Mucosa of gallbladder (tissue), 1 donor: ENCODE results near the gene TMEM218. TPM values are rescaled to one million over a fixed set of nuclear protein-coding genes. Genes with fewer than 3 reads are reported as not detected.
"Not testable (repeated sequence)": the region's sequence is repeated elsewhere in the genome, so short reads cannot be mapped to it uniquely, and the experiment has no call there.

Experiments
- DNase-seq: peaks from one replicate; pipeline ENCODE4 v3.0.0-alpha.2; 2020; ENCODE audit warnings: low spot score
- total RNA-seq: library from RNA; stranded (reverse); gene quantifications from one replicate; pipeline ENCODE4 v1.2.1, GENCODE V29; 2021
- donor health status: DM: no; HTN: no; CAD: no.

TMEM218 gene
- total RNA-seq, 1 donor from 2014 or later = 18.7 TPM

DNA sequence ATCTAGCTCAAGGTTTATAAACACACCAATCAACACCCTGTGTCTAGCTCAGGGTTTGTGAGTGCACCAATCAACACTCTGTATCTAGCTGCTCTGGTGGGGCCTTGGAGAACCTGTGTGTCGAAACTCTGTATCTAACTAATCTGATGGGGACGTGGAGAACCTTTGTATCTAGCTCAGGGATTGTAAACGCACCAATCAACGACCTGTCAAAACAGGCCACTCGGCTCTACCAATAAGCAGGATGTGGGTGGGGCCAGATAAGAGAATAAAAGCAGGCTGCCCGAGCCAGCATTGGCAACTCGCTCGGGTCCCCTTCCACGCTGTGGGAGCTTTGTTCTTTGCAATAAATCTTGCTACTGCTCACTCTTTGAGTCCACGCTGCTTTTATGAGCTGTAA, 21.3 kb downstream of the TMEM218 start:
- DNase-seq = not testable (repeated sequence)

GRCh38 chr11:125089481-125089880, 21.9 kb downstream of the TMEM218 start:
- not testable (repeated sequence) for DNase-seq

DNA sequence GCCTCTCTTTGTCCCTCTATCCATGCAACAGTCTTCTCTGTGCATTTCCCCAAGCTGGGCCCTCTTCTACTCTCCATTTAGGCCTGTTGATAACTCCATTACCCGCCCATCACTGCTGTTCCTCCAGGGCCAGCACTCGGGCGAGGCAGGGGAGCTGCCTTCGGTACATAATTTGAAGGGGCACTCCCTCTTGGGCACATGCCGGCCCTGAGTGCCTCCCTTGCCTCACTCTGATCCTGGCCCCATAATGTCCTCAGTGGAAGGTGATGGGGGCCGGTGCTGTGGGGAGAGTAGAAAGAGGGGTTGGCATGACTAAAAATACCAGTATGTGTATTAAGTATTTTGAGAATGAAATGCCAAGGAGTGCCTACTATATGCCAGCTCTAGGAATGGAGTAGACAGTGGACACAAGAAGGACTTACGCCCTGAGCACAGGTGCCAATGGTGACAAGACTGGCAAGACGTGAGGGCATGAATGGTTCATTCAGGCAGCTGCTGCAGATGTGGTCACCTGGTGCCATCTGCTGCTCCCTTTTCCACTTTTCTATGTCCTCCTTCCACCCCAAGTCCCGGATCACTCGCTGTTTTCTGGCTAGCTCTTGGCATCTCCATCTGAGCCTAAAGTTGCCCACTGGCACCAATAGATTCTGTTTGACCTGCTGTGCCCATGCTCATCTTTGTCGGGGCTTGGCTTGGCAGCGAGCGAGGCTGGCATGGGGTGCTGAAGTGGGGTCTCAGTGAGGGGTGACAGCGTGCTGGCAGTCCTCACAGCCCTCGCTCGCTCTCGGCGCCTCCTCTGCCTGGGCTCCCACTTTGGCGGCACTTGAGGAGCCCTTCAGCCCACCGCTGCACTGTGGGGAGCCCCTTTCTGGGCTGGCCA, 22.6 kb downstream of the TMEM218 start:
- no peak for DNase-seq

DNA sequence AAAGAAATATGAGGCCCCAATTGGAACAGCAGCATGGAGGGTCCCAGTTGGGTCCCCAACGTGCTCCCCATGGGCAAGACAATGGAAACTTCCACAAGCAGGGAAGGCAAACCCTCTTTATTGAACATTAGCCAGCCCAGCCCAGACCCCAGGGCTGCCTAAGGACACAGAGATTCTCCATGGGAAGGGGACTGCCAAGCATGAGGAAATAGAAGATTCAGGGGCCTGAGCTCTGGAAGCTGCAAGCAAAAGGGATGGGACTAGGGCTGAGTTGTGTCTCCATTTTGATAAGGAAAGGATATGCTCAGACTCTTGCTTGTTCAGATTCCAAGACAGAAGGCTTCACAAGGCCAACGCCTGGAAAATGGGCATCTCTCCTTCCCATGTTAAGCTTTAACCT, 23.3 kb downstream of the TMEM218 start:
- no peak for DNase-seq

DNA sequence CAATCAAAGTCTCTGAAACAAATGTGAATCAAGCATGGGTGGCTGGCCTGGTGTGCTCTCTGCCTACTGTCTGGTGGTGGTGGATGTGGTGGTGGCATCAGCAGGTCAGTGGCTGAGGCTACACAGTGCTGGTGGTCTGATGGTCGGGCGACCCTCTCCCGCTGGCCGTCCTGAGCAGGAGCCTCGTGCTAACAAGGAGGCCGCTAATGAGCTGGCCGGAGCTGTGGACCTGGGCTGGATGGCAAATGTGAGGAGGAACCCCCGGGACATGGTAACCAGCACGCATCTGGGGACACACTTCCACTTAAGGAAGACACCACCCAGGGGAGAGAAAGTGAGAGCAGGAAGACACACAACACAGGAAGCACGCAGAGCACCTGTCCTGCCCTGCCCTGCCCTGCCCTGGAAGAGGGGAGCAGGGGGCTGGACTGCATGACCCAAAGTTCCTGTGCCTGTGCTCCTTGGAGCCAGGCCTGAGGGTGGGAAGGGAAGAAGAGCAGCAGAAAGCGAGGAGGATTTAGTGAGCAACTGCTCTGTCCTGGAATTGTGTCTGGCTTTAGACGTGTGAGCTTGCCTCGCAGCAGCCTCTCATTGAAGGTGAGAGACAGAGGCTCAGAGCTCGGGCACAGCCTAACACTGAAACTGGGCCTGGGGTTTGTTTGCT, 24.7 kb downstream of the TMEM218 start:
- DNase-seq = no peak

- no peak for DNase-seq
Measured at GRCh38 chr11:125085301-125086081, 25.9 kb downstream of the TMEM218 start.

DNA sequence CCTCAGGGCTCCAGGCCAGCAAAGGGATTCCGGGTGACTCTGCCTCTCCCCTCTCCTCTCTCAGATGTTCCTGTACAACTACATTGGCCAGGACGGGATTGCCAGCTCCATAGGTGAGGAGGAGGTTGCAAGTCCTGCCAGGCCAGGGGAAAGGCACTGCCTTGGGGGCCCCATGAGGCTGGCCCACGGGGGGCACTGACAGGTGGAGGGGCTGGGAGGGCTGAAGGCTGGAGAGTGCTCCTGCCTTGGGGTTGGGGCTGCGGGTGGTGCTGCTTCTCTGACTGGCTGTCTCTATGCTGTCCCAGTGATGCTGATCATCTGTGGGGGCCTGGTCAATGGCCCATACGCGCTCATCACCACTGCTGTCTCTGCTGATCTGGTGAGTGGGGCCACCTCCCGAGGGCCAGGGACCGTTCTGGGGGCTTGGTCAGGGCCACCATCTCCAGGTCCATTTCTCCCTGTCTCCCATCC, 26.6 kb downstream of the TMEM218 start:
- DNase-seq = no peak

DNA sequence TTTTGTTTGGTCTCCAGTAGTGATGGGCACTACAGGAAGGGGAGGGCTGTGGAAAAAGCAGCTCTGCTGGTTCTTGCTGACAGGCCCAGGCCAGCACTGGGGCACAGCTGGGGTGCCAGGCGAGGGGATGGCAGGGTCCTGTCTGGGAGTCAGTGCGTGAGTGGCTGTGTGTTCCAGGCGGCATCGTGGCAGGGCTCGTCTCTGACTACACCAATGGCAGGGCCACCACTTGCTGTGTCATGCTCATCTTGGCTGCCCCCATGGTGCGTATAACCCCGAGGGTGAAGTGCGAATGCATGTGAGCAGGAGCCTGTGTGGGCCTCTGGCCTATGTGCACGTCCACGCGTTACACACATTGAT, 27.4 kb downstream of the TMEM218 start:
- no peak for DNase-seq

DNA sequence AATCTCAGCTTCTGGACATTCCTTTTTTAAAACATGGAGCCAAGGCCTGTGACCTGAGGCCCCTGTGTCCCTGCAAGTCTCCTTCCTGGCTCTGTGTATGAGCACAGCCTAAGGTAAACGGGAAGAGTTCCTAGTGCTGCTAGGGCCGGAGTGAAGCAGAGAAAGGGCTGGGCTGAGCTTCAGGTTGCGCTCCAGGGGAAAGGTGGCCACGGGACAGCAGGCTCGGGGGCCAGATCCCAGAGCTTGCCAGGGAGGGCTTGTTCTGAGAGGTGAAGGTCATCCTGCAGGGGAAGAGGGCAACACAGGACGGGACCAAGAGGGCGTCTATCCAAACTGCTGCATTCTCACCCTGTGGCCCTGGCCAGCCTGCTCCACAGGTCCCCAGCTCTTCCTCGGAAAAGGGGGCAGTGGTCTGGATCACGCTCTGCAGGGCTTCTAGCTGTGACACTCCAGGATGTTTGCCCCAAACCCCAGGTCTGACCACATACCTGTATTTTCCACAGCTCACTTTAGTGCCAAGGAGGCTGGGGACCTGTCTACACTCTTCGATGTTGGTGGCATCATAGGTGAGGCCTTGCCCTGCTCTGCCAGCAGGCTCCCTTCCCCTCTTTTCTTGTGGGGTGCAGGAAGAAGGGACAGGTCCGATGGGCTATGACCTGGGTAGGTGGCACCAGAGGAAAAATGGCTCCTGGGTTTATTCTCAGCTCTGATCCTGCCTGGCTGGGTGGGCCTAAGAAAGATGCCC, 27.9 kb downstream of the TMEM218 start:
- DNase-seq = no peak

DNA sequence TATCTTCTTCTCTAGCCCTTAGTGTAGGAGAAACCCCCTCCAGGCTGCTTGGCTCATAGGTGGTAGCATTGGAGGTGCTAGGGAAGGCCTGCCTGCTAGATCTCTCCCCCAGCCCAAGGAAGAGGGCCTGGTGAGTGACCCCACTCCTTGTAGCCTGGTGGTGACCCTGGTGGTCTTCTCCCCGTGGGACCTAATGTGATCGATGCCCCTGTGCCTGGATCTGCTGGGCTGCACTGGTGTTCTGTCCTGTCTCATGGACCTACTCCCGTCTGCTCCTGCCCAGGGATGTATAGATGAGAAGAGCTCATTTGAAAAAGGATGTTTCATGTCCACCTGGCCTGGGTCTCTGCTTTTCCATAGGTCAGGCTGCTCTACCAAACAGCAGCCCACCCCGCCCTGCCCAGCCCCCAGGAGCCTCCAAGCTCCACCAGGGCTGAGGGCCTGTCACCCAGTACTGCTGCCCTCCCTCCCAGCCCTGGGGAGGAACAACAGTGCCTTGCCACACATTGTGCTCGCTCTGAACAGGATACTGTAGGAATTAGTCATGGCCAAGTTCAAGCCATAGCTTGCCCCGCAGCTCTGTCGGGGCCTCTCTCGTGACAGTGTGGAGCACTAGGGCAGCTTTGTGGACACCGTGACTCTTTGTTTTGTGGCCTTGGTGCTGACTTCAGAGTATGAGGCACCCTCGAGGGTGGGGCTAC, 28.7 kb downstream of the TMEM218 start:
- DNase-seq = no peak

DNA sequence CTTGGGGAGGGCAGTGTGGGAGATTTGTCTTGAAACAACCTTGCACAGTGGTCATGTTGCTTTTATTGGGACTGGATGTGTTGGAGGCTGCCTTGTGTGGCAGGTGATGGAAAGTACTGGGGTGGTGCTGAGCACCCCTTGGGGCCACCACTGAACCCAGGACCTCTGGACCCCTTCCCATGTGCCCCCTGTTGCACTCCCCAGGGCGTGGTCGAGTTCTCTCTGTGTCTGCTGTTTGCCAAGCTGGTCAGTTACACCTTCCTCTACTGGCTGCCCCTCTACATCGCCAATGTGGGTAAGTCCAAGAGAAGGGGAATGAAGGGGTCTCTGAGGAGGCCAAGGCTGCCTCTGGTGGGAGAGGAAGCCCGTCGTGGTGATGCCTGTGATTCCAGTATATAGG, 29.4 kb downstream of the TMEM218 start:
- no peak for DNase-seq

GRCh38 chr11:125081098-125081798, 30.2 kb downstream of the TMEM218 start:
- DNase-seq = no peak

DNA sequence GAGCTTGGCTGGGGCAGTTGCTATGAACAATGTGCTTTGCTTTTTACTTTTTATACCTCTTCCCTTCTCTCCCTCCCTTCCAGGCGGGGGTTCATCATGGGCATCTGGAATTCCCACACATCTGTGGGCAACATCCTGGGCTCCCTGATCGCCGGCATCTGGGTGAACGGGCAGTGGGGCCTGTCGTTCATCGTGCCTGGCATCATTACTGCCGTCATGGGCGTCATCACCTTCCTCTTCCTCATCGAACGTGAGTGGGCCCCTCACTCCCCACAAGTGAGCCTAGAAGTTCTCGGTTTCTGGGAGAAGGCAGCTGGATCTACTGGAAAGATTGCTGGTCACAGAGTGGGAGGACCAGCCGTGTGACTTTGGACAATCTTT, 30.9 kb downstream of the TMEM218 start:
- no peak for DNase-seq

- DNase-seq = no peak
Measured at GRCh38 chr11:125079878-125080530, 31.4 kb downstream of the TMEM218 start.

GRCh38 chr11:125079151-125079877, 32.1 kb downstream of the TMEM218 start:
- no peak for DNase-seq

- no peak for DNase-seq
Measured at GRCh38 chr11:125078516-125079140, 32.8 kb downstream of the TMEM218 start.

DNA sequence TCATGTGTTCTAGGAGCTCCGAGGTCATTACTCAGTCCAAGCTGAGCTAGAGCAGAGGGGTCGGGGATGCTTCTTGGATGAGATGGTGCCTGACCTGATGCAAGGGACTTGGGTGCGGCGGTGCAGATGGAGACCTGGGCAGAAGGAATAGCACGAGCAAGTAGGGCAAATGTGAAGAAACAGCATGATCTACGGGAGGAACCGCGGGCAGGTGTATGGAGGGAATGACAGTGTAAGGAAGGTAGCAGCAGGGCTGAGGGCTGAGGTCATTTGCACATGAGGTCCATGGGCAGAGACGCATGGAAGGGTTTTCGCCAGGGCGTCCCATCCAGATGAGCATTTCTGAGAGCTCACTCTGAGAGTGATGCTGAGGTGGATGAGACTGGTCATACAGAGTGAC, 33.4 kb downstream of the TMEM218 start:
- DNase-seq = no peak

DNA sequence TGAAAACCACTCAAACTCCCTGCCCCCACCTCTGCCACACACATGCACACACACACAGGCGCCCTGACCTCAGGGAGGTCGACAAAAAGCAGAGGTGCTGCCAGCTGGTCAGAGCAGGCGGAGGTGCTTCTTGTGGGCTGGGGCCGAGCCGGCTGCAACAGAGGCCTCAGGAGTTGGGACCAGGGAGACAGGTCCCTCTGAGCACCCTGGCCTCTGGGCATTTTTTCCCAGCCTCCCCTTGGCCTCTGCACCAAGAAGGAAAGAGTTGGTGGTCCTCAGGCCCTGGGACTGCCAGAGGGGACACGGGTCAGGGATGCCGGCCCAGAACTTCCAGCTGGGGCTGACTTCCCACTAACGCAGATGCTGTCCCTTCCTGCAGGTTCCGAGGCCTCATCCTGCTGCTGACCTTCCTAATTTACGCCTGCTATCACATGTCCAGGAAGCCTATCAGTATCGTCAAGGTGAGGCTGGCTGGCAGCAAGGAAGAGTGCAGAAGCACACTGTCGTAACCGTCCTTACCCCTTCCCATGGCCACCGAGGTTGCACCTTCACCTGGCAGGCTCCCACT, 35.0 kb downstream of the TMEM218 start:
- no peak for DNase-seq
